Sigmoid colon (tissue), 7 donors: ENCODE measurements around the gene B3GNT3. TPM values are rescaled to one million over a fixed set of nuclear protein-coding genes. Genes with fewer than 3 reads are reported as not detected.

Experiments used
- DNase-seq: peaks from one replicate; pipeline ENCODE4 v3.0.0-alpha.2; 2019
- H3K27ac ChIP-seq, 4 donors: fragments of 200-600 bp; sonication (generic); one replicate each; pipeline ENCODE4 v1.5.1; 2016 to 2019; ENCODE audit warnings: mild to moderate bottlenecking in 1 of 4
- H3K27me3 ChIP-seq, 3 donors: fragments of 200-600 bp; sonication (generic); one replicate each; pipeline ENCODE4 v1.5.1; 2019; ENCODE audit warnings: mild to moderate bottlenecking in 1 of 3
- H3K36me3 ChIP-seq, 4 donors: fragments of 200-600 bp; sonication (generic); one replicate each; pipeline ENCODE4 v1.5.1; 2016 to 2019
- H3K4me1 ChIP-seq, 4 donors: fragments of 200-600 bp; sonication (generic); one replicate each; pipeline ENCODE4 v1.5.1; 2017 to 2019
- H3K4me3 ChIP-seq, 4 donors: fragments of 200-600 bp; sonication (generic); one replicate each; pipeline ENCODE4 v1.5.1; 2017 to 2019; ENCODE audit warnings: mild to moderate bottlenecking in 2 of 4, moderate library complexity in 1 of 4
- H3K9me3 ChIP-seq, 4 donors: fragments of 200-600 bp in 3 of 4; sonication (generic) in 3 of 4; one replicate each; pipeline versions ENCODE4 v1.5.1 to v1.6.1; 2013 to 2019
- CTCF ChIP-seq, 4 experiments: fragments of 450-650 bp in 3 of 4; fragments of 200-600 bp in 1 of 4; IDR thresholded peaks; one replicate each; pipeline ENCODE4 v1.5.1; 2016 to 2019; ENCODE audit warnings: antibody characterized with exemption in 4 of 4, mild to moderate bottlenecking in 3 of 4, moderate library complexity in 2 of 4
- EP300 ChIP-seq, 4 donors: sonication (generic); formaldehyde crosslinking; IDR thresholded peaks; one replicate each; pipeline ENCODE4 v1.6.1; 2017; ENCODE audit warnings: antibody characterized with exemption in 4 of 4
- POLR2A ChIP-seq, 2 donors: fragments of 450-650 bp; IDR thresholded peaks; one replicate each; pipeline ENCODE4 v1.6.1; 2016; ENCODE audit warnings: antibody characterized with exemption in 2 of 2, mild to moderate bottlenecking in 2 of 2, moderate library complexity in 2 of 2
- POLR2AphosphoS5 ChIP-seq, 4 donors: sonication (generic); formaldehyde crosslinking; IDR thresholded peaks; one replicate each; pipeline ENCODE4 v1.6.1; 2017; ENCODE audit warnings: antibody characterized with exemption in 4 of 4
- WGBS, 2 donors: extraction: QIAGEN DNeasy Blood & Tissue Kit; methylation state at CpG; one replicate each; pipeline ENCODE4 v1.1.7; 2013; 5-methylcytosine and 5-hydroxymethylcytosine counted together
- intact Hi-C: fragments of 100-400 bp; cut with DNase I; formaldehyde crosslinking; loops from one replicate; pipeline ENCODE4 v1.15.1; 2023
- polyA plus RNA-seq, 3 donors: library from polyadenylated mRNA; stranded (reverse); fragments of 200-250 nt; gene quantifications; one replicate each; pipeline ENCODE4 v1.2.3, GENCODE V29; 2013
- total RNA-seq, 4 donors: library from RNA; depleted of rRNA; stranded (reverse); fragments of >200 nt; gene quantifications; one replicate each; pipeline ENCODE4 v1.1.0, GENCODE V29; 2016
- donor health status: healthy with polysubstance abuse.
- donor health status: Bipolar disorder and iron deficiency.
- donor health status: healthy.

B3GNT3 gene
- total and polyA plus RNA-seq, 7 donors: 0.55 to 72.3 (median 27.9) TPM; not detected in 3

- 23 to 67% methylated on average over 25 of the region's 25 CpGs for WGBS, 2 donors
- no peak for DNase-seq
- Histone ChIP-seq H3K4me3 (peak overlapping the region in 1 of 4 donors; percentile 21), H3K36me3 (no peaks in the 10 kb centered on the region), H3K9me3 (no peaks in the 10 kb centered on the region), H3K27me3 (peaks cover 4 to 61% (median 41%) of the 10 kb centered on the region in 3 donors), H3K4me1 (peaks cover 0 to 19% (median 11%) of the 10 kb centered on the region in 4 donors), H3K27ac (no peak overlapping the region)
- TF ChIP-seq POLR2A (IDR thresholded peaks at IDR 0.05) (no peak), EP300 (IDR thresholded peaks at IDR 0.05) (no peak), POLR2AphosphoS5 (IDR thresholded peaks at IDR 0.05) (no peak), CTCF (IDR thresholded peaks at IDR 0.05) (no peak)
- intact Hi-C loops: no loop called here
Observed at GRCh38 chr19:17831419-17831888, 36.5 kb downstream of the B3GNT3 start.

GRCh38 chr19:17832443-17833208 lies 37.7 kb downstream of the B3GNT3 start:
- peaks cover 4 to 57% (median 41%) of the 10 kb centered on the region in 3 donors for H3K27me3 ChIP-seq
- 61 to 88% methylated on average over 17 of the region's 17 CpGs for WGBS, 2 donors
- H3K36me3 ChIP-seq: no peaks in the 10 kb centered on the region
- peaks cover 0 to 19% (median 11%) of the 10 kb centered on the region in 4 donors for H3K4me1 ChIP-seq
- intact Hi-C loops: no loop called here
- TF ChIP-seq EP300 (IDR thresholded peaks at IDR 0.05): no peak
- no peak for TF ChIP-seq CTCF (IDR thresholded peaks at IDR 0.05)
- no peak for TF ChIP-seq POLR2A (IDR thresholded peaks at IDR 0.05)
- TF ChIP-seq POLR2AphosphoS5 (IDR thresholded peaks at IDR 0.05): no peak
- no peak for DNase-seq
- H3K4me3 ChIP-seq: no peak overlapping the region
- H3K9me3 ChIP-seq: no peaks in the 10 kb centered on the region
- H3K27ac ChIP-seq: no peak overlapping the region

GRCh38 chr19:17834350-17835181 lies 39.6 kb downstream of the B3GNT3 start:
- no peak overlapping the region for H3K4me3 ChIP-seq
- H3K4me1 ChIP-seq: peaks cover 0 to 19% (median 11%) of the 10 kb centered on the region in 4 donors
- H3K27ac ChIP-seq: no peak overlapping the region
- intact Hi-C loops: no loop called here
- peaks cover 4 to 42% (median 37%) of the 10 kb centered on the region in 3 donors for H3K27me3 ChIP-seq
- DNase-seq: no peak
- no peaks in the 10 kb centered on the region for H3K36me3 ChIP-seq
- 60 to 81% methylated on average over 27 of the region's 27 CpGs for WGBS, 2 donors
- no peaks in the 10 kb centered on the region for H3K9me3 ChIP-seq
- no peak for TF ChIP-seq EP300 (IDR thresholded peaks at IDR 0.05)
- no peak for TF ChIP-seq POLR2AphosphoS5 (IDR thresholded peaks at IDR 0.05)
- TF ChIP-seq POLR2A (IDR thresholded peaks at IDR 0.05): no peak
- TF ChIP-seq CTCF (IDR thresholded peaks at IDR 0.05): no peak

- DNase-seq: no peak
- no peaks in the 10 kb centered on the region for H3K36me3 ChIP-seq
- TF ChIP-seq POLR2A (IDR thresholded peaks at IDR 0.05) (no peak), POLR2AphosphoS5 (IDR thresholded peaks at IDR 0.05) (no peak), EP300 (IDR thresholded peaks at IDR 0.05) (no peak), CTCF (IDR thresholded peaks at IDR 0.05) (no peak)
- H3K27me3 ChIP-seq: peaks cover 4 to 42% (median 32%) of the 10 kb centered on the region in 3 donors
- 48 to 77% methylated on average over 8 of the region's 8 CpGs for WGBS, 2 donors
- no peak overlapping the region for H3K4me3 ChIP-seq
- H3K9me3 ChIP-seq: no peaks in the 10 kb centered on the region
- H3K4me1 ChIP-seq: peaks cover 0 to 12% (median 8%) of the 10 kb centered on the region in 4 donors
- intact Hi-C loops: no loop called here
- no peak overlapping the region for H3K27ac ChIP-seq
Observed at GRCh38 chr19:17835182-17836006, 40.5 kb downstream of the B3GNT3 start.
